Natural killer cell (primary cell): ENCODE measurements around the gene KCNJ18. TPM values are rescaled to one million over a fixed set of nuclear protein-coding genes. Genes with fewer than 3 reads are reported as not detected.
"Not testable (repeated sequence)": the region's sequence is repeated elsewhere in the genome, so short reads cannot be mapped to it uniquely, and the experiment has no call there.

Source experiments
- ATAC-seq, 3 donors: fragments of 150-1000 bp in 2 of 3; fragments of 200-7000 bp in 1 of 3; cut with Tn5 transposase; 1 replicate in 1 of 3; 2 replicates in 2 of 3; pipeline ENCODE4 v1.10.0; 2021; ENCODE audit warnings: mild to moderate bottlenecking in 2 of 3, moderate library complexity in 2 of 3
- DNase-seq, 2 donors: peaks; one replicate each; pipeline versions ENCODE4 v3.0.0 to v3.0.0-alpha.2; 2013 to 2021; ENCODE audit warnings: mixed read lengths in 1 of 2
- H3K27ac ChIP-seq: one replicate; pipeline ENCODE4 v1.5.1; 2013; ENCODE audit warnings: mild to moderate bottlenecking, low read length
- H3K27me3 ChIP-seq: one replicate; pipeline ENCODE4 v1.6.1; 2013; ENCODE audit warnings: low read length; ENCODE audit not compliant: control insufficient read depth, insufficient read depth
- H3K36me3 ChIP-seq: one replicate; pipeline ENCODE4 v1.6.1; 2013; ENCODE audit warnings: low read length; ENCODE audit not compliant: control insufficient read depth, insufficient read depth
- H3K4me1 ChIP-seq: one replicate; pipeline ENCODE4 v1.6.1; 2013; ENCODE audit warnings: low read length; ENCODE audit not compliant: control insufficient read depth, insufficient read depth
- H3K4me3 ChIP-seq: one replicate; pipeline ENCODE4 v1.5.1; 2013; ENCODE audit warnings: low read length
- H3K9me3 ChIP-seq: one replicate; pipeline ENCODE4 v1.6.1; 2013; ENCODE audit warnings: low read length; ENCODE audit not compliant: control insufficient read depth, insufficient read depth
- H3K27ac Mint-ChIP-seq, 2 donors: one replicate each; pipeline ENCODE4 v1.8.0; 2022; ENCODE audit warnings: mild to moderate bottlenecking in 2 of 2, mixed read lengths in 2 of 2, moderate library complexity in 1 of 2
- H3K27me3 Mint-ChIP-seq, 2 donors: one replicate each; pipeline ENCODE4 v1.8.0; 2022; ENCODE audit warnings: low read depth in 2 of 2, mixed read lengths in 2 of 2
- H3K36me3 Mint-ChIP-seq: one replicate; pipeline ENCODE4 v1.8.0; 2022; ENCODE audit warnings: mixed read lengths
- H3K4me1 Mint-ChIP-seq, 2 donors: one replicate each; pipeline ENCODE4 v1.8.0; 2022; ENCODE audit warnings: mixed read lengths in 2 of 2
- H3K4me3 Mint-ChIP-seq: one replicate; pipeline ENCODE4 v1.8.0; 2022; ENCODE audit warnings: mild to moderate bottlenecking, moderate library complexity, mixed read lengths
- H3K9me3 Mint-ChIP-seq, 2 donors: one replicate each; pipeline ENCODE4 v1.8.0; 2022; ENCODE audit warnings: mixed read lengths in 2 of 2
- WGBS: methylation state at CpG from one replicate; pipeline ENCODE4 v1.1.7; 2013; ENCODE audit warnings: missing lambda C conversion rate; ENCODE audit not compliant: insufficient coverage; 5-methylcytosine and 5-hydroxymethylcytosine counted together
- intact Hi-C: fragments of 100-400 bp; cut with micrococcal nuclease; formaldehyde crosslinking; loops from one replicate; pipeline ENCODE4 v1.14.2; 2022
- total RNA-seq, 4 donors: library from RNA; stranded (reverse); fragments of 120-200 nt in 1 of 4; gene quantifications; one replicate each; pipeline versions ENCODE4 v1.2.3 to v1.2.4, GENCODE V29; 2013 to 2022

KCNJ18 gene
- total RNA-seq, 3 donors from 2014 or later (not counting 1 experiment from before 2014, with no cell fraction given): not detected

DNA sequence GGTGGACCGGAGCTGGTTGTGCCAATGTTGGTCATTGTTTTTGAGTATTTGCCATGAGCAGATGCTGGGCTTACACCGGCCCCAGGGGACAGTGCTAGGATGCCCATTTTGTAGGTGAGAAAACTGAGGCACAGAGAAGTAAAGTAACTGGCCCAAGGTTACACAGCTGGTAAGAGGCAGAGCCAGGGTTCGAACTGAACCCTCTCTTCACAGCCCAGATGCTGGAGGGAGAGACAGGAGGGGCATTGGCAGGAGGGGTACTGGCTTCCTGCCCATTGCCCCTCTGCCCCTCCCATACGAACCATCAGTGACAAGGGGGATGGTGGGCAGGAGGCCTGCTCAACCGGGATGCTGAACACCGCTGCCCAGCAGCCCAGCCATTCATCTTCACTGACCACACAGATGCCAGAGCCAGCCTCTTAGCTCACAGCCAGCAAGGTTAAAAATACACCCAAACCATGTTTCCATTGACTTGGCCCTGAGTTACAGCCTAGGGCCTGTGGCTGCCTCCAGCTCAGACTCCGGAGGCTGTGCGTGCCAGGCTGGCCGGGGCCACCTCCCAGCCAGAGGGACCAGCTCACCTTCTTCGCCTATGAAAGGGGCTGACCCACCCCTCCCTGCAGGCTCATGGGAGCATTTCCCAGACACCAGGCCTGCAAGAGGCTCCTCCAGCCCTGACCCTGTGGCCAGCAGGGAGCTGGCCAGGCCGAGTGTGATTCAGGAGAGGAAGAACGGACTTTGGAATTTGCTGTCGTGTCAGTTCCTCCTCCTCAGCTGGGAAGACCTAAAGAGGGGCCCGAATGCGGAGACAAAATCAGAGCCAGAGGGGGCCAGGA is 57.6 kb downstream of the KCNJ18 start:
- H3K27ac ChIP-seq, H3K4me3 ChIP-seq, H3K27me3 ChIP-seq, ATAC-seq, H3K4me1 Mint-ChIP-seq, H3K36me3 ChIP-seq, H3K4me3 Mint-ChIP-seq, intact Hi-C loops, H3K27me3 Mint-ChIP-seq, H3K36me3 Mint-ChIP-seq, H3K4me1 ChIP-seq, H3K9me3 Mint-ChIP-seq, H3K9me3 ChIP-seq, DNase-seq, H3K27ac Mint-ChIP-seq: not testable (repeated sequence)
- WGBS: 92% methylated on average over 10 of the region's 15 CpGs

GRCh38 chr17:21751111-21751510 is 58.8 kb downstream of the KCNJ18 start:
- H3K4me3 ChIP-seq, H3K9me3 Mint-ChIP-seq, H3K4me1 ChIP-seq, ATAC-seq, H3K9me3 ChIP-seq, H3K36me3 Mint-ChIP-seq, H3K4me3 Mint-ChIP-seq, H3K4me1 Mint-ChIP-seq, H3K36me3 ChIP-seq, H3K27ac Mint-ChIP-seq, H3K27me3 ChIP-seq, H3K27ac ChIP-seq, DNase-seq, H3K27me3 Mint-ChIP-seq, intact Hi-C loops: not testable (repeated sequence)
- WGBS: 59% methylated on average over 2 of the region's 2 CpGs
